Measurements from ENCODE around the gene HSD3B2.

- TF ChIP-seq POLR2A (IDR thresholded peaks at IDR 0.05) (no peak), CTCF (IDR thresholded peaks at IDR 0.05) (no peak)
Observed at GRCh38 chr1:119390526-119390925, 24.4 kb upstream of the HSD3B2 start.
